Uterus (tissue), 4 donors: ENCODE results near the gene LRRC56. TPM values are rescaled to one million over a fixed set of nuclear protein-coding genes. Genes with fewer than 3 reads are reported as not detected.
A peak's percentile ranks its signal among the peaks of the same experiment; 100 is the strongest.

Experiments used
- DNase-seq, 2 donors: peaks; one replicate each; pipeline ENCODE4 v3.0.0-alpha.2; 2019 to 2020
- H3K27ac ChIP-seq, 2 donors: fragments of 200-600 bp; sonication (generic); 1 replicate in 1 of 2; 2 replicates in 1 of 2; pipeline ENCODE4 v1.5.1; 2016 to 2018
- H3K27me3 ChIP-seq, 2 donors: fragments of 200-600 bp; sonication (generic); one replicate each; pipeline ENCODE4 v1.5.1; 2018 to 2019; ENCODE audit warnings: control low read depth in 1 of 2
- H3K36me3 ChIP-seq, 2 donors: fragments of 200-600 bp; sonication (generic); one replicate each; pipeline ENCODE4 v1.5.1; 2019; ENCODE audit warnings: control low read depth in 1 of 2
- H3K4me1 ChIP-seq, 2 donors: fragments of 200-600 bp; sonication (generic); one replicate each; pipeline ENCODE4 v1.5.1; 2018 to 2019; ENCODE audit warnings: control low read depth in 1 of 2
- H3K4me3 ChIP-seq, 2 donors: fragments of 200-600 bp; sonication (generic); 1 replicate in 1 of 2; 2 replicates in 1 of 2; pipeline ENCODE4 v1.5.1; 2018 to 2019; ENCODE audit warnings: mild to moderate bottlenecking in 1 of 2
- H3K9me3 ChIP-seq, 2 donors: fragments of 200-600 bp; sonication (generic); one replicate each; pipeline ENCODE4 v1.5.1; 2019; ENCODE audit warnings: control low read depth in 1 of 2
- POLR2A ChIP-seq, 2 donors: fragments of 450-650 bp; IDR thresholded peaks; one replicate each; pipeline ENCODE4 v1.6.1; 2016; ENCODE audit warnings: antibody characterized with exemption in 2 of 2, mild to moderate bottlenecking in 1 of 2, moderate library complexity in 1 of 2
- intact Hi-C: fragments of 100-400 bp; cut with DNase I; formaldehyde crosslinking; loops from one replicate; pipeline ENCODE4 v1.15.1; 2023; ENCODE audit warnings: low total_unique reads
- total RNA-seq, 4 donors: library from RNA; depleted of rRNA in 3 of 4; stranded (reverse); fragments of >200 nt in 3 of 4; gene quantifications; one replicate each; pipeline versions ENCODE4 v1.1.0 to v1.2.4, GENCODE V29; 2014 to 2023
- TF ChIP-seq, protein P1 (sequence below), 4 experiments: fragments of 200-600 bp in 2 of 4; fragments of 450-650 bp in 2 of 4; sonication (generic) in 2 of 4; IDR thresholded peaks; one replicate each; pipeline ENCODE4 v1.5.1; 2016 to 2019; ENCODE audit warnings: antibody characterized with exemption in 4 of 4, mild to moderate bottlenecking in 2 of 4, moderate library complexity in 1 of 4
- donor health status: DM: yes; HTN: yes; CAD: no.

The LRRC56 gene
- total RNA-seq, 4 donors from 2014 or later = 1.7 to 1.9 TPM; not detected in 2

DNA sequence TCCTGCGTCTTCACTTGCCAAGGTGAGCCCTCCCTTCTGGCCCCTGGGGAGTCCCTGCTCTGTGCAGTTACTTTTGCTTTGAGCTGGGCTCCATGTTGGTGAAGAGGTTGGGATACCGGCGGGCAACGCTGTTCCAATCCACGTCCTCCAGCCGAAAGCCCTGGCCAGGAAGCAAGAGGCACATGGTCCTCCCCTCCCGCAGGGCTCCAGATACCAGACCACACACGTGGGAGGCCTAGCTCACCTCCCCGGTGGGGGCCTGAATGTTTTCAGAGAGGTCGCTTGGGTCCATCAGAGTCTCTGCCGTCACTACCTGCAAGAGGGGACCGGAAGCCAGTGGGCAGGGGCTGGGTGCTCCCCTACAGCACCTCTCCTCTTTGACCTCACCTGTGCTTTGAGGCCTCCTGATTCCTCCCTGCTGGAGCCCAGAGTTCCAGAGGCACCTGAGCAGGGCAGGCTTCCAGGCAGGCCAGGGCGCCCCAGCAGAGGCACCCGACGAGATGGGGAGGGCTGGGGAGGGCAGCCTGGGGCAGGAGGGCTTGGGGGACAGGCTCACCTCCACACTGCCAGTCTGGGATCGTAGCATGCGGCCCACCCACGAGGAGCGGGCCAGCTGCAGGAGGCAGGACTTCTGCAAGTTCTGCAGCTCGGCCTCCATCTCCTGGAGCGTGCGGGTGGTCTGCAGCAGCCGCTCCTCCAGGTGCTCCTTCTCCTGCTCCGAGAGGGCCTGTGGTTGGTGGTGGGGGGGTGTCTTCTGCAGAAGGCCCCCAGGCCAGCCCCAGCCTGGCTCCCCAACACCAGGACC is 20.2 kb downstream of the LRRC56 start:
- no peak for DNase-seq
- H3K4me1 ChIP-seq = peaks cover 0 to 22% of the 10 kb centered on the region in 2 donors
- no peaks in the 10 kb centered on the region for H3K36me3 ChIP-seq
- no peak overlapping the region for H3K4me3 ChIP-seq
- H3K27me3 ChIP-seq = peaks cover 20 to 27% of the 10 kb centered on the region in 2 donors
- TF ChIP-seq, protein P1, sequence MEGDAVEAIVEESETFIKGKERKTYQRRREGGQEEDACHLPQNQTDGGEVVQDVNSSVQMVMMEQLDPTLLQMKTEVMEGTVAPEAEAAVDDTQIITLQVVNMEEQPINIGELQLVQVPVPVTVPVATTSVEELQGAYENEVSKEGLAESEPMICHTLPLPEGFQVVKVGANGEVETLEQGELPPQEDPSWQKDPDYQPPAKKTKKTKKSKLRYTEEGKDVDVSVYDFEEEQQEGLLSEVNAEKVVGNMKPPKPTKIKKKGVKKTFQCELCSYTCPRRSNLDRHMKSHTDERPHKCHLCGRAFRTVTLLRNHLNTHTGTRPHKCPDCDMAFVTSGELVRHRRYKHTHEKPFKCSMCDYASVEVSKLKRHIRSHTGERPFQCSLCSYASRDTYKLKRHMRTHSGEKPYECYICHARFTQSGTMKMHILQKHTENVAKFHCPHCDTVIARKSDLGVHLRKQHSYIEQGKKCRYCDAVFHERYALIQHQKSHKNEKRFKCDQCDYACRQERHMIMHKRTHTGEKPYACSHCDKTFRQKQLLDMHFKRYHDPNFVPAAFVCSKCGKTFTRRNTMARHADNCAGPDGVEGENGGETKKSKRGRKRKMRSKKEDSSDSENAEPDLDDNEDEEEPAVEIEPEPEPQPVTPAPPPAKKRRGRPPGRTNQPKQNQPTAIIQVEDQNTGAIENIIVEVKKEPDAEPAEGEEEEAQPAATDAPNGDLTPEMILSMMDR (IDR thresholded peaks at IDR 0.05) = no peak
- no peak for TF ChIP-seq POLR2A (IDR thresholded peaks at IDR 0.05)
- intact Hi-C loops = loop anchor here (5.0 kb wide), 1 partner anchor 165 kb away; no protein-coding TSS in a partner anchor
- no peaks in the 10 kb centered on the region for H3K9me3 ChIP-seq
- H3K27ac ChIP-seq = no peak overlapping the region

DNA sequence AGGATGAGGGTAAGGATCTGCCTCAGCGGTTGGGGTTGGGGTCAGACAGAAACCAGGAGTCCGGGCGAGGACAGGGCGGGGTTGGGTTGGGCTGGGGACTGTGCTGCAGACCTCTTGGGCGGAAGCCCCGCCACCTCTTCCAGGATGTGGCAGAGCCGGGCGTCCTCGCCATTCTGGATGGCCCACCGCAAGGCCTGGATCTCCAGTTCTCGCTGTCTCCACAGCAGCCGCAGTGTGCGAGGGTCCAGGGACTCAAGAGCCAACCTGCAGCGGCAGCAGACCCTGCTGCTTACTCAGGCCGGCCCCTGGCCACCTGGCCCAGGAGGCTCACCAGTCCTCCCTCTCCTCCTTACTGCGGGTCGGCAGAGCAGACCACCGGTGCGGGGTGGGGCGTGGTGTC is 21.2 kb downstream of the LRRC56 start:
- intact Hi-C loops = loop anchor here (5.0 kb wide), 1 partner anchor 164 kb away; no protein-coding TSS in a partner anchor
- H3K36me3 ChIP-seq = no peaks in the 10 kb centered on the region
- H3K4me1 ChIP-seq = peaks cover 0 to 22% of the 10 kb centered on the region in 2 donors
- H3K27me3 ChIP-seq = peaks cover 11 to 20% of the 10 kb centered on the region in 2 donors
- H3K4me3 ChIP-seq = no peak overlapping the region
- no peak for TF ChIP-seq POLR2A (IDR thresholded peaks at IDR 0.05)
- TF ChIP-seq, protein P1 (IDR thresholded peaks at IDR 0.05) = no peak
- no peak for DNase-seq
- no peaks in the 10 kb centered on the region for H3K9me3 ChIP-seq
- H3K27ac ChIP-seq = no peak overlapping the region

DNA sequence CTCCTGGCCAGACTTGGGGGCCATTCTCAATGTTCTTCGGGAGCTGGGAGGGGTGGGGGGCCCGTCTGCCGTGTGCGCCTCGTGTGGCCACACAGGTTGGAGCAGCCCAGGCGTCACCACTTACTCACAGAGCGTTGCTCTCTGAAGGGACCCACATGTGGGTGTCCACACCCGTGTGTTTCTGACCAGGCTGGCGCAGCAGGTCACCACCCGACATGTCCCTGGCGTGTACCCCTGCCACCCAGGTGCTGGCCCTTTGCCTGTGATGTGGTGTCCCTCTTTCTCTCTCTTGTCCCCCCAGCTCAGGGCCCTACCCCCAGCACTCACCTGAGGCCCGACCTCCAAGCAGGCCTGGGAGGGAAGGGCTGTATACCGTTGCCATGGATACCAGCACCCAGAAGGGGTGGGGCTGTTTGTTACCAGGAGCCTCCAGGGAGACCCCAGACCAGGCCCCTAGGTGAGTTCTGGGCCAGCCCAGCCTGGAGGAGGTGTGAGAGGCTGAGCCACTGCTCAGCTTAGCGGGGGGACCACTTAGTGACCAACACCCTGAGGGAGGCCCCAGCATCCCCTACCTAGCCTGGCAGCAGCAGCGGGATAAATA is 21.8 kb downstream of the LRRC56 start:
- H3K27me3 ChIP-seq = peaks cover 5 to 14% of the 10 kb centered on the region in 2 donors
- intact Hi-C loops = loop anchor here (5.0 kb wide), 1 partner anchor 163 kb away; no protein-coding TSS in a partner anchor
- TF ChIP-seq POLR2A (IDR thresholded peaks at IDR 0.05) = no peak
- TF ChIP-seq, protein P1 (IDR thresholded peaks at IDR 0.05) = no peak
- no peak overlapping the region for H3K27ac ChIP-seq
- H3K9me3 ChIP-seq = no peaks in the 10 kb centered on the region
- H3K36me3 ChIP-seq = no peaks in the 10 kb centered on the region
- H3K4me1 ChIP-seq = peaks cover 0 to 22% of the 10 kb centered on the region in 2 donors
- DNase-seq = no peak
- H3K4me3 ChIP-seq = no peak overlapping the region

DNA sequence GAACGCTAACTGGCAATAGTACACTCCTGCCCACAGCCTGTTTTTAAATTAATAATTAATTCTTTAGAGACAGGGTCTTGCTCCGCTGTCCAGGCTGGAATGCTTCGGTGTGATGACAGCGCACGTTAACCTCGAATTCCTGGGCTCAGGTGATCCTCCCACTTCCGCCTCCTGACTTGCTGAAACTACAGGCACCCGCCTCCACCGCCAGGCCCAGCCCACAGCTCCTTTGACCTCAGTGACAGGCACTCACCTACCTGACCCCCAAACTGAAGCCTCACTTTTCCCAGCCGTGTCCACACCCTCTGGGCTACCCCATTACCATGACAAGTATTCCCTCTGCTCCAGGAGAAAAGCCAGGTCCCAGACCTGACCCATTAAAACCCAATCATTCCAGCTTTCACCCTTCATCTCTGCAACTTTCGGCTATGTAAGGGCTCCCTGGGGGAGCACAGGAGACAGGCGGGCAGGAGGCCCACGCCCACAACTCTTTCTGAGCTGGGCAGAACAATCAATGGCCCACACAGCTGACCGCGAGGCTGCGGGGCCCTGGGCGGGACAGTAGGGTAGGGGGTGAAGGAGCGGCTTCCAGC is 22.5 kb downstream of the LRRC56 start:
- Histone ChIP-seq H3K4me1 (peaks cover 0 to 17% of the 10 kb centered on the region in 2 donors), H3K27me3 (peaks cover 0 to 8% of the 10 kb centered on the region in 2 donors), H3K4me3 (peak overlapping the region; percentile 46 to 76), H3K9me3 (no peaks in the 10 kb centered on the region), H3K27ac (no peak overlapping the region), H3K36me3 (no peaks in the 10 kb centered on the region)
- intact Hi-C loops = loop anchor here (5.0 kb wide), 1 partner anchor 162 kb away; no protein-coding TSS in a partner anchor
- DNase-seq = no peak
- TF ChIP-seq, protein P1 (IDR thresholded peaks at IDR 0.05) = no peak
- no peak for TF ChIP-seq POLR2A (IDR thresholded peaks at IDR 0.05)
